ENCODE results near the gene ITGB3. TPM values are rescaled to one million over a fixed set of nuclear protein-coding genes. Genes with fewer than 3 reads are reported as not detected.

ITGB3 gene
- total RNA-seq, 1 donor from 2014 or later = 6.6 TPM

DNA sequence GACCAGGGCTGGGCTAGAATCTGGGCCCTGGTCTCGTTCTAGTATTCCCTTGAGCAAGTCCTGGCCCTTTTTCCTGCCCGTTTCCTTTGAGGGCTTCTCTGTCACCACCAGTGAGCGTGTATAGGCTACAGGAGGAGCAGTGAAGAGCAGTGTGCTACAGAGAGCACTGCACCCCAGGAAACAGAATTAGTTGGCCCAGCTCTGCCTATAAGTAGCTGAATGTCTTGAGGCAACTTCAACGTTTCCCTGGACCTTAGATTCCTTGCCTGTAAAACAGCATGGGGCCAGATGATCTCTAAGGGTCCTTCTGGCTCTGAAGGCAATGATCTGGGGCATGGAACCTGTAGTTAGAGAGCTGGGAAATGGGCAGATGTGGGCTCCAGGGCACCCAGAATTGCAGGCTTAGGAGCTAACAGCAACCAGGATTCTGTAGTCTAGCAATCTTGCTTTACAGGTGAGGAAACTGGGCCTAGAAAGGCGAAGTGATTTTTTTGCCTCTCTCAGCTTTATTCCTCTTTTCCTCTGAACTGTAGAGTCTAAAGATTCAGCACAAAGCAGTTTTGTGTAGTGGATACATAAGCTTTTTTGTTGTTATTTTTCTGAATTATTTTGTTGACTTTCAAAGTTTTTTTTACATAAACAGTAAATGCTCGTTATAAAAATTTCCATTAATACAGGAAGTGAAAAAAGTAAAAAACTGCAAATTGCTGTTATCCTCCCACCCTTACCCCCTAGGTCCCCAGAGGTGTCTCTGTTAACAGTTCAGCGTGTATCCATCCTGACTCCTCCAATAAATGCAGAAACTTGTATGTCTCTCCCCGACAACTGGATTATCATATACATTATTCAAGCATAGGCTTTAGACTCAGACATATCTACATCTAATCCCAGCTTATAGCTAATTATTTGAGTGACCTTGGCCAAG, 46.2 kb upstream of the ITGB3 start:
- peaks cover 26% of the 10 kb centered on the region for H3K4me1 ChIP-seq
- peak overlapping the region; percentile 83 for H3K27ac ChIP-seq
- H3K27me3 ChIP-seq = no peaks in the 10 kb centered on the region
- ATAC-seq = no peak
- no peak for DNase-seq
- no peak overlapping the region for H3K4me3 ChIP-seq
- intact Hi-C loops (cut with DNase I) = no loop called here
- TF ChIP-seq, protein P1, sequence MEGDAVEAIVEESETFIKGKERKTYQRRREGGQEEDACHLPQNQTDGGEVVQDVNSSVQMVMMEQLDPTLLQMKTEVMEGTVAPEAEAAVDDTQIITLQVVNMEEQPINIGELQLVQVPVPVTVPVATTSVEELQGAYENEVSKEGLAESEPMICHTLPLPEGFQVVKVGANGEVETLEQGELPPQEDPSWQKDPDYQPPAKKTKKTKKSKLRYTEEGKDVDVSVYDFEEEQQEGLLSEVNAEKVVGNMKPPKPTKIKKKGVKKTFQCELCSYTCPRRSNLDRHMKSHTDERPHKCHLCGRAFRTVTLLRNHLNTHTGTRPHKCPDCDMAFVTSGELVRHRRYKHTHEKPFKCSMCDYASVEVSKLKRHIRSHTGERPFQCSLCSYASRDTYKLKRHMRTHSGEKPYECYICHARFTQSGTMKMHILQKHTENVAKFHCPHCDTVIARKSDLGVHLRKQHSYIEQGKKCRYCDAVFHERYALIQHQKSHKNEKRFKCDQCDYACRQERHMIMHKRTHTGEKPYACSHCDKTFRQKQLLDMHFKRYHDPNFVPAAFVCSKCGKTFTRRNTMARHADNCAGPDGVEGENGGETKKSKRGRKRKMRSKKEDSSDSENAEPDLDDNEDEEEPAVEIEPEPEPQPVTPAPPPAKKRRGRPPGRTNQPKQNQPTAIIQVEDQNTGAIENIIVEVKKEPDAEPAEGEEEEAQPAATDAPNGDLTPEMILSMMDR (IDR thresholded peaks at IDR 0.05) = no peak
- H3K9me3 ChIP-seq = no peaks in the 10 kb centered on the region
- H3K36me3 ChIP-seq = no peaks in the 10 kb centered on the region

DNA sequence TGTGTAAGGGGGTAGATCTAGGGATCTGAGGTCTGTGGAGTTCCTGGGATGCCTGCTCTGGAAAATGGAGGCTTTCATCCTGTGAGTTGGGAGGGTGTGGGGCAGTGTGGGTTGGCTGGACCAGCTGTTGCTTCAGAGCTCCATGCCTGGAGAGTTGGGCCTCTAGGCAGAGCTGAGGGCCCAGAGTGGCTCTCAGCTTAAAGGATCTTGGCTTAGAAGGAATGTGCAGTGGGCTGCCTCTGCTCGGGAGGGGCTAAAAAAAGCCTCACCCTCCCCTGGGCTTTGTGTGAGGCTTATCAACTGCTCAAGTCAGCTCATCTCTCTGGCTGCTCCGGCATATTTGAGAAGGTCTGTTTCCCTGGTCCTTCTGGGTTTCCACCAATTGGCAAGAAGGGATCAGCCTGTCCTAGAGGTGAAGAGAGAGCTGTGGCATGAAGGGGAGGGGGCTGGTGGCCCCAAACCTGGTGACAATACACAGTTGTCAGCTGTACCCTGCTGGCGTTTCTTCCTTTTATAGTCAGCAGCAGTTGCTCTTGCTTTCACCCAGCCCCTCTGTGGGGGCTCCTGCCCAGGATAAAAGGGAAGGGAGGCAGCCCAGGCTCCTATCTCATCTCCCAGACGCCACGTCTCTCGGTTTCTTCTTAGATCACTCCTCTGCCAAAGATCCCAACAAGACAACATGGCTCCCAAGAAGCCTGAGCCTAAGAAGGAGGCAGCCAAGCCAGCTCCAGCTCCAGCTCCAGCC, 44.7 kb upstream of the ITGB3 start, which contains the start of gene MYL4:
MYL4 (plus strand) TSS at position 605 of the 745 bp plus-strand sequence; CDS start at position 680, 75 bp downstream.
- ATAC-seq (peak; percentile 2), DNase-seq (no peak)
- Histone ChIP-seq H3K9me3 (no peaks in the 10 kb centered on the region), H3K4me1 (peaks cover 23% of the 10 kb centered on the region), H3K27me3 (no peaks in the 10 kb centered on the region), H3K27ac (no peak within 1 kb of the TSS), H3K36me3 (no peaks in the 10 kb centered on the region), H3K4me3 (no peak within 1 kb of the TSS)
- intact Hi-C loops (cut with DNase I) = no loop called here
- TF ChIP-seq, protein P1 (IDR thresholded peaks at IDR 0.05) = no peak

DNA sequence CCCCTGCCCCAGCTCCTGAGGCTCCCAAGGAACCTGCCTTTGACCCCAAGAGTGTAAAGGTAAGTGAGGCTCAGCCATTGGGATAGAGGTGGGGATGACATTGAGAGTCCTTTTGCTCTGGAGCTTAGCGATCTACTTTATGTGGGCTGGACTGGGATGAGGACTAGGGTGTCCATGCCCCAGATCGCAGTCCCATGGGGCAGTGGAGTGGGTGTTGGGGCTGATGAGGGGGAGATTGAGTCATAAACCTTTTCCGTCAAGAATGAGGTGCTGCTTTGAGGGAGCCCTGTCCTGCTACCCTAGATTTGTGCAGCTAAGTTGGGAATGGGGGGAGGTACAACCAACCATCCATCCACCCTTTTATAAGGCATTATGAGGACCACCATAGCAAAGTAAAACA, 44.1 kb upstream of the ITGB3 start:
- TF ChIP-seq, protein P1 (IDR thresholded peaks at IDR 0.05) = no peak

DNA sequence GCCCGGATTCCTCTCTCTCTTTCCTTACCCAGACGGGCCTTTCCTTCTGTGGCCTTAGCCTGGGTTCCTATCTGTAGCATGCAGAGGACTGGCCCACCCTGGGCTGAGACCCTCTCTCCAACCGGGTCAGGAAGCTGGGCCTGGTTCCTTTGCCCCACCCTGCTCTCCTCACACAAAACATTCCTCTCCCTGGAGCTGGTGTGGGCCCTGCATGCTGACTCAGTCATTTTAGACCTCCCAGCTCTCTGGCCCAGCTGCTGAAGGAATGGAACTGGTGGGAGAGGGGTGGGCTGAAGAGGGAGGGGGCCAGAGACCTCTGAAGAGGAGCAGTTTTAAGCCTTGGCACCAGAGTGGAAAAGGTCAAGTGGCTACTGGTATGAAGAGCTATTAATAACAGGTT, 43.5 kb upstream of the ITGB3 start:
- intact Hi-C loops (cut with DNase I) = no loop called here
- ATAC-seq (no peak), DNase-seq (no peak)
- Histone ChIP-seq H3K9me3 (no peaks in the 10 kb centered on the region), H3K4me3 (no peak overlapping the region), H3K27ac (no peak overlapping the region), H3K27me3 (no peaks in the 10 kb centered on the region), H3K36me3 (no peaks in the 10 kb centered on the region), H3K4me1 (peaks cover 11% of the 10 kb centered on the region)
- TF ChIP-seq, protein P1 (IDR thresholded peaks at IDR 0.05) = no peak

More for the DNA sequence above, 44.1 kb upstream of the ITGB3 start:
- Histone ChIP-seq H3K9me3 (no peaks in the 10 kb centered on the region), H3K4me3 (no peak overlapping the region), H3K36me3 (no peaks in the 10 kb centered on the region), H3K27me3 (no peaks in the 10 kb centered on the region), H3K27ac (no peak overlapping the region), H3K4me1 (peaks cover 17% of the 10 kb centered on the region)
- intact Hi-C loops (cut with DNase I) = no loop called here
- no peak for DNase-seq
- ATAC-seq = no peak

DNA sequence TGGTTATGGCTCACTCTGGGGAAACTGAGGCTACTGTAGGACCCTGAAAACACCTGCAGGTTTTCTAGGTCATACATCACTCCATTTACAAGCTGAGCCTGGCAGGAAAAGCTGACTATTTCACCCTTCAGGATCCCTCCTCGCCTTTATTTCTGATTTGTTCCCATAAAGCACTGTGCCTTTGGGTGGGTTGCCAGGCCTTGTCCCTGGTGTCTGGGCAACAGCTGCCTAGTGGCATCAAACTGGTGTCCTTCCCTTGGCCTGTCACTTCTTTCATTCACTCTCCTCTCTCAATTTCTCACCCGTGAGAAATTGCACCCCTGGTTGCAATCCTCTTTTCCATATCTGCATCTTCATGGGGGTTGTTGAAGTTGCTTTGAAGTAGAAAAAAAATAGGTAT, 42.8 kb upstream of the ITGB3 start:
- TF ChIP-seq, protein P1 (IDR thresholded peaks at IDR 0.05) = no peak
- intact Hi-C loops (cut with DNase I) = no loop called here
- peaks cover 4% of the 10 kb centered on the region for H3K4me1 ChIP-seq

More for the DNA sequence above, 42.8 kb upstream of the ITGB3 start:
- Histone ChIP-seq H3K27me3 (no peaks in the 10 kb centered on the region), H3K9me3 (no peaks in the 10 kb centered on the region), H3K27ac (no peak overlapping the region), H3K4me3 (no peak overlapping the region), H3K36me3 (no peaks in the 10 kb centered on the region)
- no peak for DNase-seq
- no peak for ATAC-seq

Measured in upper lobe of right lung (tissue), 1 donor.